Epithelial cell of esophagus (primary cell): ENCODE measurements around the gene PRR15.
A peak's percentile ranks its signal among the peaks of the same experiment; 100 is the strongest.

Source experiments
- DNase-seq: peaks from one replicate; pipeline ENCODE4 v3.0.0; 2010; ENCODE audit warnings: low read depth
- H3K4me3 ChIP-seq: 2 replicates; pipeline ENCODE4 v1.5.1; 2011; ENCODE audit warnings: mild to moderate bottlenecking, low read length, control low read depth
- TF ChIP-seq, protein P1 (sequence below): IDR thresholded peaks from 2 replicates; pipeline ENCODE4 v1.5.1; 2011; ENCODE audit warnings: low read depth, mild to moderate bottlenecking, low read length, control low read depth, inconsistent platforms; ENCODE audit not compliant: insufficient read depth; ENCODE audit errors: missing control alignments

Gene PRR15

GRCh38 chr7:29588900-29589696, 25.5 kb downstream of the PRR15 start:
- TF ChIP-seq, protein P1, sequence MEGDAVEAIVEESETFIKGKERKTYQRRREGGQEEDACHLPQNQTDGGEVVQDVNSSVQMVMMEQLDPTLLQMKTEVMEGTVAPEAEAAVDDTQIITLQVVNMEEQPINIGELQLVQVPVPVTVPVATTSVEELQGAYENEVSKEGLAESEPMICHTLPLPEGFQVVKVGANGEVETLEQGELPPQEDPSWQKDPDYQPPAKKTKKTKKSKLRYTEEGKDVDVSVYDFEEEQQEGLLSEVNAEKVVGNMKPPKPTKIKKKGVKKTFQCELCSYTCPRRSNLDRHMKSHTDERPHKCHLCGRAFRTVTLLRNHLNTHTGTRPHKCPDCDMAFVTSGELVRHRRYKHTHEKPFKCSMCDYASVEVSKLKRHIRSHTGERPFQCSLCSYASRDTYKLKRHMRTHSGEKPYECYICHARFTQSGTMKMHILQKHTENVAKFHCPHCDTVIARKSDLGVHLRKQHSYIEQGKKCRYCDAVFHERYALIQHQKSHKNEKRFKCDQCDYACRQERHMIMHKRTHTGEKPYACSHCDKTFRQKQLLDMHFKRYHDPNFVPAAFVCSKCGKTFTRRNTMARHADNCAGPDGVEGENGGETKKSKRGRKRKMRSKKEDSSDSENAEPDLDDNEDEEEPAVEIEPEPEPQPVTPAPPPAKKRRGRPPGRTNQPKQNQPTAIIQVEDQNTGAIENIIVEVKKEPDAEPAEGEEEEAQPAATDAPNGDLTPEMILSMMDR, result peak; percentile 96
- DNase-seq, result peak; percentile 54
- H3K4me3 ChIP-seq, result no peak overlapping the region

- TF ChIP-seq, protein P1, result no peak
- H3K4me3 ChIP-seq, result no peak overlapping the region
- no peak for DNase-seq
Measured at GRCh38 chr7:29592866-29593265, 29.2 kb downstream of the PRR15 start.

DNA sequence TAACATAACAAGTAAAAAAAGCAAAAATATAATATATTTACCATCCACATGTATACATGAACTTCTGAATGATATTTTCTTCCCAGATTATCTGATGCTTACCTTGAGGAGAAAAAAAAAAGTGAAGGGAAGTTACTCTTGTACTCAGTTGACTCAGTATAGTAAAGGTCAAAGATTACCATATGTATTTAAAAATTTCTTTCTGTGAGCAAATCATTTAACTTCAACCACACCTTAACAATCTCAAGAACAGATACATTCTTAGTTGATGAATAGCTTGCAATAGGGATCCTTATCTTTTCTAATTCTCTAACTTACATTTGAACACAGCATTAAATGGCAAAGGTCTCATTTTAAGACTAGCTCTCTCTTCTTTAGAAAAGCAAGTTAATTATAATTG, 29.8 kb downstream of the PRR15 start:
- TF ChIP-seq, protein P1, result no peak
- no peak for DNase-seq
- no peak overlapping the region for H3K4me3 ChIP-seq

GRCh38 chr7:29596593-29597178, 33.1 kb downstream of the PRR15 start:
- TF ChIP-seq, protein P1, result no peak
- no peak for DNase-seq
- no peak overlapping the region for H3K4me3 ChIP-seq

- H3K4me3 ChIP-seq, result no peak overlapping the region
- TF ChIP-seq, protein P1, result no peak
- DNase-seq, result no peak
Measured at GRCh38 chr7:29597266-29597665, 33.6 kb downstream of the PRR15 start.

- DNase-seq, result no peak
- TF ChIP-seq, protein P1, result no peak
- H3K4me3 ChIP-seq, result no peak overlapping the region
Measured at GRCh38 chr7:29598137-29598536, 34.5 kb downstream of the PRR15 start.
